IMR-90 (cell line): ENCODE measurements around the gene KCNJ1. TPM values are rescaled to one million over a fixed set of nuclear protein-coding genes. Genes with fewer than 3 reads are reported as not detected.

Source experiments
- ATAC-seq: fragments of 200-7000 bp; cut with Tn5 transposase; 2 replicates; pipeline ENCODE4 v1.9.1; 2020; ENCODE audit warnings: low read depth, mild to moderate bottlenecking, moderate library complexity
- BruUV-seq: library from RNA; stranded (reverse); fragments of 400-500 nt; replicated peaks from 2 replicates; lab custom pipeline; 2021; lab: Mats Ljungman, UMichigan
- CTCF ChIA-PET: fragments of 300-600 bp; formaldehyde crosslinking; extraction: SDS; loops from one replicate; lab custom pipeline; 2021; ENCODE audit warnings: antibody characterized with exemption; lab: Yijun Ruan, JAX
- POLR2A ChIA-PET: fragments of 300-600 bp; sonication (Branson Sonifier 250); formaldehyde crosslinking; loops from one replicate; lab custom pipeline; 2022; ENCODE audit warnings: antibody characterized with exemption; ENCODE audit not compliant: unreplicated experiment; lab: Charles Lee
- DNase-seq: peaks from one replicate; pipeline ENCODE4 v3.0.0; 2013
- H2AFZ ChIP-seq: replicated peaks from 2 replicates; pipeline ENCODE3; 2013; ENCODE audit warnings: low read length, mild to moderate bottlenecking; ENCODE audit not compliant: poor library complexity
- H2AK5ac ChIP-seq: 2 replicates; pipeline ENCODE4 v1.6.1; 2013; ENCODE audit warnings: low read depth, low read length, inconsistent platforms
- H2AK9ac ChIP-seq: replicated peaks from 2 replicates; pipeline ENCODE3; 2013; ENCODE audit warnings: mild to moderate bottlenecking, low read depth, low read length, moderate library complexity; ENCODE audit not compliant: poor library complexity
- H2BK120ac ChIP-seq: 2 replicates; pipeline ENCODE4 v1.6.1; 2013; ENCODE audit warnings: low read depth, low read length, inconsistent platforms
- H2BK15ac ChIP-seq: 3 replicates; pipeline ENCODE4 v1.6.1; 2013; ENCODE audit warnings: low read depth, low read length, inconsistent platforms
- H2BK20ac ChIP-seq: 2 replicates; pipeline ENCODE4 v1.6.1; 2013; ENCODE audit warnings: low read depth, mild to moderate bottlenecking, inconsistent platforms, low read length, moderate library complexity
- H2BK5ac ChIP-seq: 2 replicates; pipeline ENCODE4 v1.6.1; 2013; ENCODE audit warnings: mild to moderate bottlenecking, low read depth, low read length, inconsistent platforms; ENCODE audit not compliant: poor library complexity, severe bottlenecking
- H3K14ac ChIP-seq: replicated peaks from 2 replicates; pipeline ENCODE4 v1.6.1; 2013; ENCODE audit warnings: low read depth, low read length, inconsistent platforms
- H3K18ac ChIP-seq: 2 replicates; pipeline ENCODE4 v1.6.1; 2013; ENCODE audit warnings: low read depth, low read length, control low read depth
- H3K23ac ChIP-seq: 2 replicates; pipeline ENCODE4 v1.6.1; 2013; ENCODE audit warnings: low read depth, low read length, inconsistent platforms
- H3K27ac ChIP-seq: 2 replicates; pipeline ENCODE4 v1.5.1; 2013; ENCODE audit warnings: mild to moderate bottlenecking, control low read depth, low read length; ENCODE audit not compliant: insufficient read depth
- H3K27me3 ChIP-seq: 2 replicates; pipeline ENCODE4 v1.6.1; 2013; ENCODE audit warnings: low read length; ENCODE audit not compliant: control insufficient read depth, insufficient read depth
- H3K36me3 ChIP-seq: 2 replicates; pipeline ENCODE4 v1.6.1; 2013; ENCODE audit warnings: low read length, mixed read lengths; ENCODE audit not compliant: control insufficient read depth, insufficient read depth
- H3K4ac ChIP-seq: 2 replicates; pipeline ENCODE4 v1.6.1; 2013; ENCODE audit warnings: low read depth, low read length, inconsistent platforms
- H3K4me1 ChIP-seq: 2 replicates; pipeline ENCODE4 v1.6.1; 2013; ENCODE audit warnings: low read length, mixed read lengths; ENCODE audit not compliant: control insufficient read depth, insufficient read depth
- H3K4me2 ChIP-seq: 2 replicates; pipeline ENCODE4 v1.6.1; 2013; ENCODE audit warnings: low read depth, mild to moderate bottlenecking, control low read depth, low read length, moderate library complexity
- H3K4me3 ChIP-seq: 2 replicates; pipeline ENCODE4 v1.5.1; 2013; ENCODE audit warnings: low read depth, mild to moderate bottlenecking, control low read depth, low read length, moderate library complexity; ENCODE audit not compliant: insufficient read depth
- H3K56ac ChIP-seq: 2 replicates; pipeline ENCODE4 v1.6.1; 2013; ENCODE audit warnings: low read length, inconsistent platforms; ENCODE audit not compliant: insufficient read depth; ENCODE audit errors: extremely low read depth
- H3K79me1 ChIP-seq, 2 experiments: 2 replicates each; pipeline ENCODE4 v1.6.1; 2013; ENCODE audit warnings: low read length in 2 of 2, inconsistent platforms in 1 of 2, low read depth in 1 of 2
- H3K9ac ChIP-seq: 2 replicates; pipeline ENCODE4 v1.6.1; 2013; ENCODE audit warnings: low read depth, low read length, control low read depth
- H3K9me1 ChIP-seq: 2 replicates; pipeline ENCODE4 v1.6.1; 2013; ENCODE audit warnings: low read length, inconsistent platforms; ENCODE audit not compliant: insufficient read depth
- H3K9me3 ChIP-seq: 2 replicates; pipeline ENCODE4 v1.6.1; 2013; ENCODE audit warnings: low read length; ENCODE audit not compliant: control insufficient read depth, insufficient read depth
- H4K20me1 ChIP-seq: 2 replicates; pipeline ENCODE4 v1.6.1; 2013; ENCODE audit warnings: low read length, inconsistent platforms; ENCODE audit not compliant: insufficient read depth
- H4K5ac ChIP-seq: 2 replicates; pipeline ENCODE4 v1.6.1; 2013; ENCODE audit warnings: mild to moderate bottlenecking, low read depth, low read length, control low read depth
- H4K8ac ChIP-seq, 2 experiments: 2 replicates each; pipeline ENCODE4 v1.6.1; 2013; ENCODE audit warnings: low read depth in 2 of 2, low read length in 2 of 2, control low read depth in 1 of 2, inconsistent platforms in 1 of 2
- H4K91ac ChIP-seq: 2 replicates; pipeline ENCODE4 v1.6.1; 2013; ENCODE audit warnings: low read depth, low read length, inconsistent platforms; ENCODE audit not compliant: insufficient read depth
- CEBPB ChIP-seq: IDR thresholded peaks from 2 replicates; pipeline ENCODE4 v1.6.1; 2012; ENCODE audit warnings: low read depth, low read length, improper control_type of control experiment
- MAFK ChIP-seq: IDR thresholded peaks from 2 replicates; pipeline ENCODE4 v1.6.1; 2012; ENCODE audit warnings: low read depth, low read length, improper control_type of control experiment
- MAZ ChIP-seq: IDR thresholded peaks from 2 replicates; pipeline ENCODE4 v1.6.1; 2012; ENCODE audit warnings: low read depth, mild to moderate bottlenecking, low read length, improper control_type of control experiment, moderate library complexity, borderline replicate concordance
- WGBS, 2 experiments: methylation state at CpG; one replicate each; pipeline versions ENCODE4 v1.1.5 to v1.1.7; 2013; ENCODE audit warnings: missing lambda C conversion rate in 2 of 2; ENCODE audit not compliant: insufficient read length in 1 of 2; ENCODE audit errors: extremely low coverage in 2 of 2; 5-methylcytosine and 5-hydroxymethylcytosine counted together
- dilution Hi-C: fragments of 300-500 bp; cut with HindIII; formaldehyde crosslinking; loops from one replicate; pipeline ENCODE4 v1.14.3; 2018; ENCODE audit warnings: low sequenced_read_pairs; ENCODE audit not compliant: unreplicated experiment
- in situ Hi-C: fragments of 300-500 bp; cut with MboI; formaldehyde crosslinking; loops from 3 replicates; pipeline ENCODE4 v1.14.3; 2019; ENCODE audit warnings: low sequenced_read_pairs, inconsistent platforms, mixed read lengths
- intact Hi-C: fragments of 100-400 bp; cut with micrococcal nuclease; formaldehyde crosslinking; loops from 2 replicates; pipeline ENCODE4 v1.10.0; 2022
- polyA plus RNA-seq, 3 experiments: library from polyadenylated mRNA; depleted of rRNA; stranded (reverse); fragments of >200 nt; gene quantifications; 2 replicates each; pipeline ENCODE4 v1.2.3, GENCODE V29; 2012; ENCODE audit warnings: low replicate concordance in 1 of 3
- total RNA-seq: library from RNA; depleted of rRNA; stranded (reverse); fragments of >200 nt; gene quantifications from 2 replicates; pipeline ENCODE4 v1.2.3, GENCODE V29; 2012

KCNJ1 gene
- total and polyA plus RNA-seq, 2 of the 4 experiments (the other 2 are of a cell fraction), result not detected

- Histone ChIP-seq H3K27me3 (no peaks in the 10 kb centered on the region), H2AFZ (peak overlapping the region; percentile 65), H3K79me1 (no peaks in the 10 kb centered on the region; a peak in 1 of 4 replicates), H3K18ac (no peak overlapping the region), H3K23ac (peak overlapping the region; percentile 77), H2BK15ac (no peak overlapping the region), H3K9me1 (no peaks in the 10 kb centered on the region; the same call in 1 of the 2 replicates), H2BK20ac (0 out of 2 replicates have a peak overlapping the region, but pooled peaks have one; percentile 9), H3K4me3 (no peak overlapping the region), H3K4ac (no peak overlapping the region), H2AK9ac (peak overlapping the region; percentile 31), H3K9me3 (no peaks in the 10 kb centered on the region), H3K36me3 (peaks cover 2% of the 10 kb centered on the region; the same call in 1 of the 2 replicates), H3K14ac (peak overlapping the region; percentile 23; the same call in 1 of the 2 replicates), H4K20me1 (no peaks in the 10 kb centered on the region), H2AK5ac (no peak overlapping the region), H2BK5ac (no peak overlapping the region), H3K4me2 (peak overlapping the region; percentile 23; the same call in 1 of the 2 replicates), H3K9ac (no peak overlapping the region), H4K8ac (peak overlapping the region in 1 of 2 experiments; percentile 35; a peak in 1 of 4 replicates), H3K56ac (no peak overlapping the region), H4K91ac (no peak overlapping the region), H3K4me1 (peaks cover 7% of the 10 kb centered on the region), H2BK120ac (no peak overlapping the region), H3K27ac (no peak overlapping the region), H4K5ac (no peak overlapping the region)
- TF ChIP-seq MAFK (no peak), MAZ (peak; percentile 14; the same call in 1 of the 2 replicates), CEBPB (no peak)
- WGBS, 2 experiments, result no CpG with 5 or more reads among the region's 11 CpGs
- ChIA-PET POLR2A (no interaction called here), CTCF (interaction anchor here (0.7 to 1.2 kb wide), 2 partner anchors 632 to 1342 kb away, joined by 3 read pairs; no protein-coding TSS in a partner anchor)
- in situ Hi-C loops (no loop called here), dilution Hi-C loops (no loop called here), intact Hi-C loops (no loop called here)
- no TSS peak for BruUV-seq
- ATAC-seq (peak; percentile 81), DNase-seq (peak; percentile 70)
These were observed 76.9 kb downstream of the KCNJ1 start for GRCh38 chr11:128790196-128790595.
